VCaP (cell line): ENCODE measurements around the gene USP20.

Source experiments
- H3K27ac ChIP-seq: fragments of 450-650 bp; 2 replicates; pipeline ENCODE4 v1.5.1; 2017
- CTCF ChIP-seq: fragments of 450-650 bp; conservative IDR thresholded peaks from 2 replicates; pipeline ENCODE4 v1.5.1; 2017; ENCODE audit warnings: mild to moderate bottlenecking, moderate library complexity

Gene USP20

GRCh38 chr9:129923589-129923988, 88.3 kb downstream of the USP20 start:
- H3K27ac ChIP-seq: no peak overlapping the region
- TF ChIP-seq CTCF: no peak

GRCh38 chr9:129929496-129930125, 94.4 kb downstream of the USP20 start:
- TF ChIP-seq CTCF: no peak
- no peak overlapping the region for H3K27ac ChIP-seq

- no peak for TF ChIP-seq CTCF
- no peak overlapping the region for H3K27ac ChIP-seq
Observed at GRCh38 chr9:129930743-129931142, 95.5 kb downstream of the USP20 start.
